NCI-H2171 treated with DMSO at 0.1 percent for 48 hours (cell line): ENCODE results near the gene OR2V2.
"Not testable (repeated sequence)": the region's sequence is repeated elsewhere in the genome, so short reads cannot be mapped to it uniquely, and the experiment has no call there.

Source experiments
- DNase-seq: peaks from one replicate; lab custom pipeline; 2025; lab: John Stamatoyannopoulos, UW

Gene OR2V2, protein sequence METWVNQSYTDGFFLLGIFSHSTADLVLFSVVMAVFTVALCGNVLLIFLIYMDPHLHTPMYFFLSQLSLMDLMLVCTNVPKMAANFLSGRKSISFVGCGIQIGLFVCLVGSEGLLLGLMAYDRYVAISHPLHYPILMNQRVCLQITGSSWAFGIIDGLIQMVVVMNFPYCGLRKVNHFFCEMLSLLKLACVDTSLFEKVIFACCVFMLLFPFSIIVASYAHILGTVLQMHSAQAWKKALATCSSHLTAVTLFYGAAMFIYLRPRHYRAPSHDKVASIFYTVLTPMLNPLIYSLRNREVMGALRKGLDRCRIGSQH

DNA sequence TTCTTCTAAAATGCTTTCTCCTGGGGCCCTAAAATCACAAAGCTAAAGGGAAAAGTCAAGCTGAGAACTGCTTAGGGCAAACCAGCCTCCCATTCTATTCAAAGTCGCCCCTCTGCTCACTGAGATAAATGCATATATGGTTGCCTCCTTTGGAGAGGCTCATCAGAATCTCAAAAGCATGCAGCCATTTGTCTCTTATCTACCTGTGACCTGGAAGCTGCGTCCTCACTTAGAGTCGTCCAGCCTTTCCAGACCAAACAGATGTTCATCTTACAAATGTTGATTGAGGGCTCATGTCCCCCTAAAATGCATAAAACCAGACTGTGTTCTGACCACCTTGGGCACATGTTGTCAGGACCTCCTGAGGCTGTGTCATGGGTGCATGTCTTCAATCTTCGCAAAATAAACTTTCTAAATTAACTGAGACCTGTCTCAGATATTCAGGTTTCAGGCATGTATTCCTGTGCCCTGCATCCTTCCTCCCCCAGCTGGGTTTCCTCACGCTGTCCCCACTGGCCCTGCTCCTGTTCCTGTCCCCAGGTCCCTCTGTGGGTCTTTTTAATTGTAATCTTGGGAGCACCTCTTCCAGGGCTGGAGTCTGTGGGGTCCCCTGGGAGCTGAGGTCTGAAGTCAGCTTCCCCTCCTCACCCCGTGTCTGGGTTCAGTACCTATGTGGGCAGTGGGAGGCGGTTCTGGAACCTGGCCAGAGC is at the start of gene OR2V2:
OR2V2 (plus strand) TSS at position 660 of the 710 bp plus-strand sequence. CDS start 7,357 bp downstream, outside the sequence.
- not testable (repeated sequence) for DNase-seq

DNA sequence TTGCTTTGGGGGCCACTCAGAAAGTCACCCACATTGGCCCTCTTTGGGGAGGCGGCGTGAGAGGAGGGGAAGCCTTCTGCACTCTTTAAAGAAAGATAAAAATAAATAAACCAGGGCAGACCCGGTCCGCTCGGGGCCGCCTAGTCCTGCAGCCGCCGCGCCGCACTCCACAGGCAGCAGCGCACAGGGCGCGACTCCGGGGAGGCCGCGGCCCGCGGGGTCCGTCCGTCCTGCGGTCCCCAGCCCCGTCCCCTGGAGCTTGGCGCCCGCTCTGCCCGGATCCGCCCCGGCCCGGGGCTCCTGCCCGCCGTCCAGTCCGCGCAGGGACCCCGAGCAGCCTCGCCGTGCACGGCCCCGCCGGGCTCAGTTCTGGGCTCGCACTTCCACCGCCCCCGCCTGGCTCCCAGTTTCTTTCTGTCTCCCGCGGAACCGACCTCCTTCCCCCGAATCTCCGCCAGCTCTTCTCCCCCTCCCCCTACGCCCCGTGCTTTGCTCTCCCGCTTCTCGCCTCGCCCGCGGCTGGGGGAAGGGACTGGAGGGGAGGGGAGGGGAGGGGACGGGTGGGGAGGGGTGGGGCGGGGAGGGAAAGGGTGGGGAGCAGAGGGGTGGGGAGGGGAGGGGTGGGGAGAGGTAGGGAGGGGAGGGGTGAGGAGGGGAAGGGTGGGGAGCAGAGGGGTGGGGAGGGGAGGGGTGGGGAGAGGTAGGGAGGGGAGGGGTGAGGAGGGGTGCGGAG is 49.5 kb upstream of the OR2V2 start:
- not testable (repeated sequence) for DNase-seq

GRCh38 chr5:181098762-181099601 is 48.4 kb upstream of the OR2V2 start:
- peak; percentile 16 for DNase-seq

DNA sequence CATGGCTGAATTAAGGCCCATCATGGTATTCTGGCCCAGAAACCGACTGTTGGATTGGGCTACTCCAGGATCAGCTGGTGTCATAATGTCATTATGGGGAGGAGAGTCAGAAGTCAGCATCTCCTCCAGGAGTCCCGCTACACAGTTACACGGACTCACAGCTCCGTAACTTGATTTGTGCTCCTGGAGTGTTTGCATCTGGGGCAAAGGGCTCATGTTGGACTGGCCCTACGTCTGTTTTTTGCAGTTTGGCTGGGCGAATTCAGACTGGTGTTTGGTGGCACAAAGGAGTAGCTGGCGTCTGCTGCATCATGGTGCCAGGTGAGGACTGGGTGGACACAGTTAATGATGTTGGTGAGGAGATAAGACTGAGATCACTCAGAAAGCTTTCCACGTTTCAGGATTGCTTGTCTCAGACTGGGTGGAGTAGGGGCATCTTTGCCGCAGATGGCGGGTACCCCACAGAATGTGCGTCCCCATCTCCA is 47.7 kb upstream of the OR2V2 start:
- no peak for DNase-seq

- no peak for DNase-seq
These were observed 47.1 kb upstream of the OR2V2 start for GRCh38 chr5:181100121-181100875.

DNA sequence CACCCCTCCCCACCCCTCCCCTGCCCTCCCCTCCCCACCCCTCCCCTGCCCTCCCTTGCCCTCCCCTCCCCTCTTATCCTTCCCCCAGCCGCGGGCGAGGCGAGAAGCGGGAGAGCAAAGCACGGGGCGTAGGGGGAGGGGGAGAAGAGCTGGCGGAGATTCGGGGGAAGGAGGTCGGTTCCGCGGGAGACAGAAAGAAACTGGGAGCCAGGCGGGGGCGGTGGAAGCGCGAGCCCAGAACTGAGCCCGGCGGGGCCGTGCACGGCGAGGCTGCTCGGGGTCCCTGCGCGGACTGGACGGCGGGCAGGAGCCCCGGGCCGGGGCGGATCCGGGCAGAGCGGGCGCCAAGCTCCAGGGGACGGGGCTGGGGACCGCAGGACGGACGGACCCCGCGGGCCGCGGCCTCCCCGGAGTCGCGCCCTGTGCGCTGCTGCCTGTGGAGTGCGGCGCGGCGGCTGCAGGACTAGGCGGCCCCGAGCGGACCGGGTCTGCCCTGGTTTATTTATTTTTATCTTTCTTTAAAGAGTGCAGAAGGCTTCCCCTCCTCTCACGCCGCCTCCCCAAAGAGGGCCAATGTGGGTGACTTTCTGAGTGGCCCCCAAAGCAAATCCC is 46.2 kb upstream of the OR2V2 start:
- not testable (repeated sequence) for DNase-seq

GRCh38 chr5:181101930-181102674 is 45.3 kb upstream of the OR2V2 start:
- DNase-seq: not testable (repeated sequence)

- not testable (repeated sequence) for DNase-seq
These were observed 43.2 kb upstream of the OR2V2 start for GRCh38 chr5:181104259-181104568.

- DNase-seq: not testable (repeated sequence)
These were observed 42.6 kb upstream of the OR2V2 start for GRCh38 chr5:181104606-181105390.

DNA sequence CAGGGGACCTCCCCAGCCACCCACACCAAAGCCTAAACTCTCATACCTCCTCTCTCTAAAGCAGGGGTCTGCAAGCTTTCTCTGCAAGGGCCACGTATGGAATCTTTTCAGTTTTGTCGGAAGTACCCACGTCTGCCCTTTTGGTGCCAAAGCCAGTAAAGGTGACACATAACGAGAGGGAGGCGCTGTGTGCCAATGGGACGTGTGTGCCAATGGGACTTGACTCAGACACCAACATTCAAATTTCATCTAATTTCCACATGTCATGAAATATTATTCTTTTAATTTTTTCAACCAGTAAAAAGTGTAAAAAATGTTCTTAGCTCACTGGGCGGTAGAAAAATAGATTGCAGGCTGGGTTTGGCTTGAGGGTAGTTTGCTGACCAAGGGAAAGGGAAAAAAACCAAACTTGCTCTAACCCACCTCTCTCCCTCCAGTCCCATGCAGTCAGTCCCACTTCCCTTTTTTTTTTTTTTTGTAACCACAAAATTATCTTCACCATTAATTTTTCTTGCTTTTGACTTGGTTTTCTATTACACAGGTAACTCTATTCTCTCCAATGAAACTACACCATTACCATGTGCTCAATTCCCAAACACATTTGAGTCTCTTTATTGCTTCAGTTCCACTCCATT is 41.9 kb upstream of the OR2V2 start:
- no peak for DNase-seq

- DNase-seq: no peak
These were observed 39.7 kb upstream of the OR2V2 start for GRCh38 chr5:181107699-181108098.

GRCh38 chr5:181108578-181109165 is 38.7 kb upstream of the OR2V2 start:
- DNase-seq: no peak

DNA sequence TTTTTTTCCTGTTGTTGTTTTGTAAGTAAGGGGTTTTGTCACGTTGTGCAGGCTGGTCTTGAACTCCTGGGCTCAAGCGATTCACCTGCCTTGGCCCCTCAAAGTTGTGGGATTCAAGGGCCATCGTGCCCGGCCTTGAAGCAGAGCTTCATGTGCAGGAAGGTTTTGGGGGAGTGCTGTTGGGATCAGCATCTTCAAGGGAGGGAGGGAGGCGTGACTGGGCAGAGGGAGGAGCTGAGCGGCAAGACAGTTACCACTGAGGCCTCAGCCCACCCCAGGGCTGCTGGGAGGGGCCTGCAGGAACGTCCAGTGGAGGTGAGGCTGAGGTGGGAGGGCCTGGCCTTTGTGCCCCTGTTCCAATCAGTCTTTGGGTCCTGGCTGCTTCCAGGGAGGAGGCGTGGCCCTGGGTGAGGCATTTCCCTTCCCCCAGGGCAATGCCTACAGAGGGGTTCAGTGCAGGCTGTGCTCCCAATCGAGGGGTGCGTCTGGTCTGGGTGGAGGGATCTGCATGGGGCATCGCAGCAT is 37.8 kb upstream of the OR2V2 start:
- DNase-seq: no peak

DNA sequence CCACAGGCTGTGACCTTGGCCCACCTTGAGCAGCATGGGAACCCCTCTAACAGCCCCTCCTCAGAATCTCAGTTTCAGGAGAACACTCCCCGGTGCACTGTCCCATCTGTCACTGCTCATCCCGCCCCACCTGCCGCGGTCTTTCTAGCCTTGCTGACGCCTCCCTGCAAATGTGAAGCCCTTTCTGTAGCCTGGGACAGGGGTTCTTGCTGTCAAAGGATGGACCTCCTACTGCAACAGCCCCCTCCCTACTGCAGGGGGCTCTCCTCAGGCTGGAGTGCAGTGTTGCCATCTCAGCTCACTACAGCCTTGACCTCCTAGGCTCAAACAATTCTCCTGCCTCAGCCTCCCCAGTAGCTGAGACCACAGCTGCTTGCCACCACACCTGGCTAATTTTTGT is 36.4 kb upstream of the OR2V2 start:
- peak; percentile 32 for DNase-seq

DNA sequence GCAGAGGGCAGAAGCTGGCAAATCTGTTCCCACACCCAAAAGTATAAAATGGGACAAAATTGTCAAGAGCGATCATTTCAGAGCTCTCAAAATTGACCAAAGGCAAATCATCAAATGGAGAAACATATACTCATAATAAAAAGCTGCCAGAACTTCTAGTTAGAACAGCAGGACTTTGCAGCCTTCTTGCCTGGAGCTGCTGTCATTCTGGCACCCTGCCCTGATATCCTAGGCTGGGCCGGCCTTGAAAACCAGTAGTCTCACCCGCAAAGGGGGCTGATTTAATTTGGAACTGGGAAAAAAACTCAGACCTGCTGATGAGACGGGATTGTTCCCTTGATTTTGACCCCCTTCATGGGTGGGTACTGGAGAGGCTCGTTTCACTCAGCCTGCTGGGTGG is 34.9 kb upstream of the OR2V2 start:
- DNase-seq: peak; percentile 7

- not testable (repeated sequence) for DNase-seq
These were observed 33.8 kb upstream of the OR2V2 start for GRCh38 chr5:181113572-181113971.

- no peak for DNase-seq
These were observed 33.0 kb upstream of the OR2V2 start for GRCh38 chr5:181114284-181114843.
